HG03064 (cell line): ENCODE data around the gene ARID5B.
"Not testable (repeated sequence)": the region's sequence is repeated elsewhere in the genome, so short reads cannot be mapped to it uniquely, and the experiment has no call there.

Experiments used
- ATAC-seq: cut with Tn5 transposase; IDR thresholded peaks from one replicate; pipeline ENCODE4 v1.9.1; 2021; ENCODE audit warnings: low read depth; ENCODE audit not compliant: unreplicated experiment

Gene ARID5B

DNA sequence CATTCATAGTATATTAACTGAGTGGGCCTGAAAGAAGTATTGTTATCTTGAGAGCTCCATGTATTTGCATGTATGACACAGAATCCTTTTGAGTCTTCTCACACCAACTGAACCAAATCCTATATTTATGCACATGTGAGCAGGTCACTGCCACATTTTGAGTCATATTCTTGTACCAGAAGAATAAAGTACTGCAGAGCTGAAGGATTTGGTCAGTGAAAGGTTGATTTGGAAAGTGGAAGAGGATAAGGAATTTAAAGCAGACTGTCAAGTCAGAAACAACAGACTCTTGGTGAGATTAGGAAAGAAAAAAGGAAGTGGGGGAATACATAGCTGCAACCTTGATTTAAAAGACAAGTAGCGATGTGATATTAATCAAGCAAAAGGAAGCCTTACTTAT lies 121.8 kb downstream of the ARID5B start:
- no peak for ATAC-seq

DNA sequence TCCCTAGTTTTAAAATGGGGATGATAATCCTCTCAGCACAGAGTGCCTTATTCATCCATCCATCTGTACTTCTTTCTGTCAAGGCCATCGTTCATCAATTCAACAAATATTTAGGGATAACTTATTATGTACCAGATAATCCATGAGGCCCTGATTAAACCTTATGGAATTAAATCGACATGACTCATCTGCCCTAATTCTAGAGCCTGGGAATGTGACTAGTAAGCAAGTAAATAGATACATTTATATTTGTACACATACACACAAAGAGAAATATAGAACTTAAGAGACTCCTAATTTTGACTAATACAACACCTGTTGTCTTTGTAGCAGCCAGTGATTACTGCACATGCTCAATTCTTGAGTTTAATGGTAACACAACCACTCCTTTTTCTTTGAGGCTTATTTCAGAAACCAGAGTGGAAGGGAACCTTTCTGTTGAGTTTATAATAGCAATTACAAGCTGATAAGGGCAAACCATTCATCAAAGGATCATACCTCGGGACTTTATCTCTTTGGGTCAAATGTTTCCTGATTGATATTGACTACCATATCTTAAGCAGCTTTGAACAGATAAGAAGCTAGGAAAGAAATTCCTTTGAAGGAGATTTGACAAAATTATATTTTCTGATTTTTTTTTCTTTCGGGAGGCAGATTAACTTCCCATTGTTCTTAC lies 122.7 kb downstream of the ARID5B start:
- ATAC-seq = no peak

DNA sequence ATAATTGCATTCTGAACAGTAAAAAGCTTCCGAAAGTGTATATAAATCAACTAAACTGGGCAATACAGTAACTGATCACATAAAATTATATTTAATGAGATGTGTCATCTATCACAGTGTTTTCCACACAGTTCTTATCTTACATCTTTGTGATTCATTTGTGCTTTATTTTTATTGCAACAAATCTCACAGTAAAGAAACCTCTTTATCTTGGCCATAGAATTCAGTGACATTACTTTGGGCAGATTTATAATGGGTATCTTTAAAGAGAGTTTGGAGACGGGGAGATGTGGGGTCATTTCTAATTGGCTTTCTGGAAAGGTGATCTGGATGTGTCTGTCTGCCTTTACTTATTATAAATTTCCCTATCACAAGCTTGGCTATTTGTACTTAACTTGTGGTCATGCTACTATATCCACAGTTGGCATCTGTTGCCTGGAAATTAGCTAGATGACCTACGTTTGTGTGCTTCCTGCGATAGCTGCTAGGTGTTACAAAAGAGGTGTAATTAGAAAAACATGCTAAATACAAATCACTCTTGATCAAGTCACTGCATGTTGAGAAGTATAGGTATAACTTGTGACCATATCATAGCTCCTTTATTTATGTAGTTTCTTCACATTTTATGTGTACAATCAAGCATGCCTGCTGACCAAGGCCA lies 123.8 kb downstream of the ARID5B start:
- no peak for ATAC-seq

DNA sequence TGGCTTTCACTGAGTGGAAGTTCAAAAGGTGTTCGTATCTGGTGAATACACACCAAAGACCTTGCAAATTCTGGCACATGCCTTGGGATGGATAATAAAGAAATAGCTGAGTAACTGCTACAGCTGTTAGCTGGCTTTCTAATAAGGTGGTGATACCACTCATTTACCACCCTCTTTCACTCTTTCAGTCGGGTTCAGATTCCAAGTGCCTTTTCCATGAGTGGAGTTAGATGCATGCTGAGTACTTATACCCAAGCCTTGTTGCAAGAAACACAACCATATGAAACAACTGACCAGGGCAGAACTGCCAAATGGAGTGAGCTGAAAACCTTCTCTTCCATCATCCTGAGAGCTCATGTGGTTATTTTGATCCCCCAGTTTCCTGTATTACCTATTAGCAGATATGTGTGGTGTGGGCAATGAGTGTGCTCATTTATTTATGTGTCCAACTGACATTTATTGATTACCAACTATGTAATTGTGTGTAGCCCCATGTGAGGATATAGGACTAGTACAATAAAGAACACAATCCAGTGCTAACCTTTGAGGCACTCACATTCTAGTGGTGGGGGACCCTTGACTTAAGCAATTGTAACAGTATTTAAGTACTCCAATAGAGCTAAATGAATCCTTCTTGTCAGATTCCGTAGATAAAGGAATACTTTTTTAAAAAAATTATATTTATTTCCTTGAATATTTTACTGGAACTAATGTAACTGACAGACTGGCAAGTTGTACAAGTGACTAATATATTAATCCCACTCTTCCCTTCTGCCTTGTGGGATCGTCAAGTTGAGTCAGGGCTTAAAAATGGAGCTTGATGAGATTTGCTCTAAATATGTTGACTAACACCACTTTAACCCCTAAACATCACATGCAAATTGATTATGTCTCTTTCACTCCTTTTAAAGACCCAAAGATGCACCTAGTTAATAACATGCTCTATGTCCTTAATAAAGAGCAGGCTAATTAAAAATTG lies 124.7 kb downstream of the ARID5B start:
- no peak for ATAC-seq

- no peak for ATAC-seq
Measured at GRCh38 chr10:62027841-62028501, 126.5 kb downstream of the ARID5B start.

GRCh38 chr10:62028502-62028842 lies 127.0 kb downstream of the ARID5B start:
- ATAC-seq = not testable (repeated sequence)

GRCh38 chr10:62029401-62029800 lies 127.9 kb downstream of the ARID5B start:
- ATAC-seq = no peak

DNA sequence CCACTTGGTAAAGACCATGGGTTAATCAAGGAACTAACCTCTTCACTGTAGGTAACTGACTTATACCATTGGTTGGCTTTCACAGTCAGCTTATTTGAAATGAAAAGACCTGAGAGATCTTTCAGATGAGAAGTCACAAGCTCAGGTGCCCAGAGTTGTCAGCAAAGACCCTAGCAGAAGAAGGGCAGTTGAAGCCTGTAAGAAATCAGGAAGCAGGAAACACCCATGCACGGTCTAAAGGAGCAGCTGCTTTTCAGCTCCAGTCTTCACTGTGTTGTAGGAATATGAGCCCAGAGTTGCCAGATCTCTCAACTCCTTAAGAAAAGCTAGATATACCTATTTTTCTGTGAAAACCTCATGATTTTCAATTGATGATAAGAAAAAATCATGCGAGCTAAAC lies 130.0 kb downstream of the ARID5B start:
- ATAC-seq = no peak

DNA sequence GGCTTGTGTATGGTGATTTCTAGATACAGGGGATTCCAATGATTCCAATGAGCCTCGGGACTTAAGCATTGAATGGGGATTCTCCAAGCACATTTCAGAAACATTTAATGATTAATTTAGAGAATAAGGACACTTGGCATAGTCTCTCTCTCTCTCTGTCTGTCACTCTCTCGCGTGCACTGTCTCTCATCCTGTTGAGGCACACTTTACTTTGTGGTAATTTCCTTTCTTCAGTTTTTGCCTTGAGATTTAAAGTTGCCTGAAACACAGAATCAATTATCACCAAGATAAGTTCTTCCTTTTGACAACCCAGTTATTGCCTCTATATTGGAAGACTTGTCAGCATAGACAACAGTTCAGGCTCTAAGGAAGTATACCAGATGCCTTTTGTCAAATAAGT lies 131.6 kb downstream of the ARID5B start:
- ATAC-seq = no peak

DNA sequence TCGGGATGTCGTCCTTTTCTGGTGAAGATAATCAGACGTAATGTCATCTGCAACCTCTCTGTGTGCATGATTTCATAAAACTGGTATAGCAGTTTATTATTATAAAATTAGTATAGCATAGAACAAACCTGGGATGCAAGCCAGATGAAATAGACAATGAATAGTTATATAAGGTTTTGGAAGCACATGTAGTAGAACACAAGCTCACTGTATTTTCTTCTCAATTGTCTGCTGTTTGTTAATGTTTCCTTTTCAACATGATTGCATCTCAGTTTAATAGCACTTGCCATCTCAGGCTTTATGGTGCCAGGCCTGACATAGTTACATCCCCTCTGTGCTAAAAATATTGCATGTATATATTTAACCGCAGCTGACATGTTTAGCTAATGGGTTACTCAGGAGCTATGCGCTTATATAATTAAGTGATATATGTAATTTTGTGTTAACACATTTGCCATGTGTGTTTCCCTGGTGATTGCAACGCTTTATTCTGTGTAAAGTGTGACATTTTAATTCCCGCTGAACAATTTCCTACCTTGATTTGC lies 132.7 kb downstream of the ARID5B start:
- ATAC-seq = no peak

DNA sequence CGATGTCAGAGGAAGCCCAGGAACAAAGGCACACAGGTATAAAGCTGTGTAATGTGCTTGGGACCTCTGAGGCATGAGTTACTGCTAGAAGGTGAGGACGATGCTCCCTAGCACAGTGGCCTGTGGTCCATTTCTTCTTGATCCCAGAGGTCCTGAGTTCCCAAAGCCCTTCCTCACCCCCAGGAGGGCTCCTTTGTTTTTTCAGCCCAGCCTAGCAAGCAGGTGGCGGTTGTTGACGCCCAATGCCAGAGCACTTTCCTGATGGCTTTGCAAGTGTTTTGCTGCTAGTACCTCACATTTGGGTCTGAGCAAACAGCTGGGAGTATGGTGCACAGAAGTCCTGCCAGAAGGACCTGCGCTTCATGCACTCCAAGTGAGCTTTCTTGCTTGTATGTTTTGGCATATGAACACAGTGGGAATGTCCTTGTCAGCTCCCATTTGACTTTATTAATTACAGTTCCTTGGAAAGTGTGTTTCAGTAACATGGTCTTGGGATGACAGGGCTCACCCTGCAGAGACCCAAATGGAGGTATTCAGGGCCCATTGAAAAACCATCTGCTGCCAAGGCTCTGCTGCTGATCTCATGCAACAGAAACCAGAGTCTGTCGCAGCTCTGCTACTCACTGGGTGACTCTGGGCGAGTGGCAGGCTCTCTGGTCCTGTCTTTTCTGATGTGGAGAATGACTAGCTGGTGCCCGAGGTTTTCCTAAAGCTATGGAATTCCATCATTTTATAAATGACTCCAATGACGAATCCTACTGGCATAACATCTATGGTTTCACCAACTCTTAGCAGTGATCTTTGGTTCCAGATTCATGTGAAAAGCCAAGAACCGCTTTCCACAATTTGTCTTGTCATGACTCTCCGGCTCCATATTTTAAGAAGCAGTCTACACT lies 134.9 kb downstream of the ARID5B start:
- ATAC-seq = no peak

DNA sequence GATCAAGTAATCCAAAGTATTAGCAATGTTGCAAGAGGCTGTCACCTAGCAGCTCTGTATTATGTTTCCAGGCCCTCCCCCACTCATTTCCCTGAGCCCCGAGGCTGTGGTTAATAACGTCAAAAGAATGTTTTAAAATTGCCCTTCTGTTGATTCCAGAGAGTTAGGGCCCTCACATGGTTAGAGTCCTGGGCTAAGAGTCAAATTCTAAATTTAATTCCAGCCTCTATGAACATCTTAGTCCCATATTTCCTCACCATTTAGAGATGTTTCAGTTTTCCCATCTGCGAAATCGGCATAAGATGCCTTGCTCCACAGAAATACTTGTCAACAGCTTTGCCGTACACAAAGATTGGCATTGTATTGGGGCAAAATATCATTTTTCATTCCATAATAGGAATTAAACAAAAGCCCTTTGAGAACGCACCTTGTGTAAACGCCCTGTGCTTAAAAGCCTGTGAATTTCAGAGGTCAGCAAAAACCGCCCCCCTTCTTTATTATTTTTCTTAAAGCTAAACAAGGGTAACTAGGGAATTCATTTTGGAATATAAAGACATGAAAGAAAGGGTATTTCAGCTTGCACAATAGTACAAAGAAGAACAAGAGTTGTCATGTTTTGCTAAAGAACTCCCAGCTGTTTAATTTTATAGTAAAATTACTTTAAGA lies 135.8 kb downstream of the ARID5B start:
- ATAC-seq = no peak

- no peak for ATAC-seq
Measured at GRCh38 chr10:62037890-62038608, 136.6 kb downstream of the ARID5B start.

DNA sequence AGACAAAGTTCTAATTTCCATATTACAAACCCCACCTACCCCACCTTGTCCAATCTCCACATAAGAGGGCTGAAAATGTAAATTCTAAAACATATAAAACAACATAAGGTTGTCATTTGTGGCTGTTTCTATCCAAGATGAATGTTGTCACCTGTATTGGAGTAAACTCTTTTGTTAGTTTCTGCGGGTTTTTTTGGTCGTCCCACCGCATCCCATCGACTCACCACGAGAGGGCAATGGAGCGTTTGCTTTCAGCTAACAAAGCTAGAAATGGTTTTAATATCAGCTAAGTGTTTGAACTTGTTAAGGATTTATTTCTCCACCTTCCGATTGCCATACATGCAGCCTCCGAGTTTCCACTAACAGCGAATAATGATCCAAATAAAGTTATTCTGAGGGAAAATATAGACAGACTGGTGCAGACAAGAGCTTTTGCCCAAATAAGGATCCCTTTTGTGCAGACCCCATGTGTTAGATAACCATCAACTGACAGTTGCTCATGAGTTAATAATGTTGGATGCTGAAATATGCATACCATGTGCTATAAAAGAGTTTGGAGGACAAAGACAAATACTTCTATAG lies 137.2 kb downstream of the ARID5B start:
- ATAC-seq = peak; percentile 53

GRCh38 chr10:62039954-62040353 lies 138.5 kb downstream of the ARID5B start:
- no peak for ATAC-seq

DNA sequence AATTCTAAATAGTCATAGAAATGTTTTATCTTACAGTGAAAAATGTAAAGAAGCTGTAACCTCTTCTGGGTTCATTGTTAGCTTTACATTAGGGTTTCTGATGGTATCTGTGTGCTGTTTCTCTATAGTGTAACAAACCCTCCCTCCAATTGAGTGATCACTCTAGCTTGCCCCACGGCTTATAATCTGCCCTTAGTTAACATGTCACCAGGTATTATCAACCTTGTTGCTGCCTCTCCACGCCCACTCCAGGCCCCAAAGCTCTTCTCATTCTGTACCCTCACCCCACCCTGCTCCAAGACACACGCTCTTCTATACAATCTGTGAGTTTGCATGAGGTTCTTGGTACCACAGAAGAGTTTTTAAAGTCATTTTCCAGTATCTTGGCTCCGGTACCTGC lies 139.4 kb downstream of the ARID5B start:
- no peak for ATAC-seq

DNA sequence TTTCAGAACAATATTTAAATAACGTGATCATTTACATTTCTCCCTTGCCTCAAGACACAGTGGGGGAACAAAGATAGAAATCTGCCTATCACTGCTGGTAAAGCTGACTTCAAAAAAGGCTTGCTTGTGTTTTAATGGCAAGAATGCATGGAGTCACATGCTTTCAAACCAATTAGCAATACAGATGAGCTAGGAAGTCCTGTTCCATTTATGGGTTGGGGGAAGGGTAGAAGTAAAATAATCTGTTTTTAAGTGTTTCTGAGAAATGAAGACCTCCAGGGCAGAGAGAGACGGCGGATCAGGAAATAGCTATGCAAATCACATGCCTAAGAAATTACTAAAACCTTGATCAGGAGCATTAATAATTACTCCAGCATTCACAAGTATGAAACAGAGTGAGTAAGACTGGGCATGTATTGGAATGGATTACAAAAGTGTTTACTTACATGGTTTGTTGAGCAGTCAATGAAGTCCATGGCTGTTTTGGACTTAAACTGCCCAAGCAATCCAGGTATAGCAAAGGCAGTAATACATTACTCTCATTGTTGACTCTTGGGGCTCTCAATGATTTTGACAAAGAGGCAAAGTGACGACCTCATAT lies 142.0 kb downstream of the ARID5B start:
- no peak for ATAC-seq

GRCh38 chr10:62044566-62044965 lies 143.1 kb downstream of the ARID5B start:
- ATAC-seq = no peak
